ENCODE measurements around the gene BCL11B. TPM values are rescaled to one million over a fixed set of nuclear protein-coding genes. Genes with fewer than 3 reads are reported as not detected.

The BCL11B gene
- total and polyA plus RNA-seq, 2 donors = 15.1 to 55.5 TPM

- H3K27me3 ChIP-seq (ENCODE audit: control insufficient read depth in 2 of 2, insufficient read depth in 1 of 2, low read length in 1 of 2) = no peaks in the 10 kb centered on the region
- no peak overlapping the region for H3K27ac ChIP-seq (ENCODE audit: low read depth in 1 of 2, low read length in 1 of 2)
- H3K9me3 ChIP-seq (ENCODE audit: control insufficient read depth in 2 of 2, insufficient read depth in 1 of 2, low read length in 1 of 2) = peaks cover 6 to 10% of the 10 kb centered on the region in 2 donors
- H3K4me1 ChIP-seq (ENCODE audit: control insufficient read depth in 2 of 2, insufficient read depth in 2 of 2, low read length in 2 of 2) = peaks cover 2 to 36% of the 10 kb centered on the region in 2 donors
- no peak overlapping the region for H3K4me3 ChIP-seq (ENCODE audit: low read length in 2 of 2)
- peaks cover 84 to 91% of the 10 kb centered on the region in 2 donors for H3K36me3 ChIP-seq (ENCODE audit: control insufficient read depth in 2 of 2, insufficient read depth in 2 of 2, low read length in 1 of 2)
- DNase-seq (ENCODE audit: low read depth in 6 of 9, low spot score in 9 of 9) = no peak
- 95% methylated on average over 16 of the region's 16 CpGs for WGBS
These were observed 94.8 kb downstream of the BCL11B start for GRCh38 chr14:99177046-99177655.

DNA sequence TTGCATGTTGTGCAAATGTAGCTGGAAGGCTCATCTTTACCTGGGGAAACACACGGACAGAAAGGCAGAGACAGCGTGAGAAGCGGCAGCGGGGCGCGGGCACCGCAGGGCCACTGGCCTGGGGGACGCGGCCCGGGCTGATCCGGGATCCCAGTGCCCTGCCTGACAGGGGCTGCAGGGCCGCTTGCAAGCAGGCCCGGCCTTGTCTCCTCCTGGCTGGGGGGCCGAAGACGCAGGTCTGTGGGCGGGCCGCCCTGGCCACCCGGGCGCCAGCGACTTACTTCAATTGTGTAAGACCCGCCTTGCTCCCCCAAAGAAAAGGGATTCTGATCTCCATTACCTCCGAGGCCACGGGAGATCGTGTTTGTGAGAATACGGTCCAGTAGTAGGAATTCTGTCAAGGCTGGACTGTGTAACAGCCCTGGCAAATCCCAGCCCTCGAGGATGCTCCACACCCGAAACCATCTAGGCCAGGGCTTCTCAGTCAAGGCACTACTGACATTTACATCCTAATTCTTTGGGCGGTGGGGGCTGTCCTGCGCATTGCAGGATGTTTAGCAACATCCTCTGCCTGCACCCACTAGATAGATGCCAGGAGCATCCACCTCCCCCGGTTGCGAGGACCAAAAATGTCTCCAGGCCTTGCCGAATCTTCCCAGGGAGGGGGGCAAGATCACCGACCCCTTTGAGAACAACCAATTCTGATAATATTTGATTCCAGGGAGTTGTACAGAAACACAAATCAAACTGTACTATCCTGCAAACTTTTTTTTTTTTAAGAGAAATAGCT lies 95.6 kb downstream of the BCL11B start:
- no peak overlapping the region for H3K4me3 ChIP-seq (ENCODE audit: low read length in 2 of 2)
- DNase-seq (ENCODE audit: low read depth in 6 of 9, low spot score in 9 of 9) = no peak
- H3K36me3 ChIP-seq (ENCODE audit: control insufficient read depth in 2 of 2, insufficient read depth in 2 of 2, low read length in 1 of 2) = peaks cover 76 to 91% of the 10 kb centered on the region in 2 donors
- H3K27ac ChIP-seq (ENCODE audit: low read depth in 1 of 2, low read length in 1 of 2) = no peak overlapping the region
- no peaks in the 10 kb centered on the region for H3K27me3 ChIP-seq (ENCODE audit: control insufficient read depth in 2 of 2, insufficient read depth in 1 of 2, low read length in 1 of 2)
- peaks cover 0 to 28% of the 10 kb centered on the region in 2 donors for H3K4me1 ChIP-seq (ENCODE audit: control insufficient read depth in 2 of 2, insufficient read depth in 2 of 2, low read length in 2 of 2)
- WGBS = 97% methylated on average over 33 of the region's 33 CpGs
- H3K9me3 ChIP-seq (ENCODE audit: control insufficient read depth in 2 of 2, insufficient read depth in 1 of 2, low read length in 1 of 2) = peaks cover 6 to 10% of the 10 kb centered on the region in 2 donors

GRCh38 chr14:99175331-99176155 lies 96.5 kb downstream of the BCL11B start:
- no peak for DNase-seq (ENCODE audit: low read depth in 6 of 9, low spot score in 9 of 9)
- Histone ChIP-seq H3K4me3 (ENCODE audit: low read length in 2 of 2) (no peak overlapping the region), H3K9me3 (ENCODE audit: control insufficient read depth in 2 of 2, insufficient read depth in 1 of 2, low read length in 1 of 2) (peaks cover 6 to 10% of the 10 kb centered on the region in 2 donors)

GRCh38 chr14:99174770-99175319 lies 97.2 kb downstream of the BCL11B start:
- peaks cover 6 to 10% of the 10 kb centered on the region in 2 donors for H3K9me3 ChIP-seq (ENCODE audit: control insufficient read depth in 2 of 2, insufficient read depth in 1 of 2, low read length in 1 of 2)
- H3K4me1 ChIP-seq (ENCODE audit: control insufficient read depth in 2 of 2, insufficient read depth in 2 of 2, low read length in 2 of 2) = peaks cover 0 to 13% of the 10 kb centered on the region in 2 donors
- no peak overlapping the region for H3K4me3 ChIP-seq (ENCODE audit: low read length in 2 of 2)
- 97% methylated on average over 81 of the region's 81 CpGs for WGBS
- no peak overlapping the region for H3K27ac ChIP-seq (ENCODE audit: low read depth in 1 of 2, low read length in 1 of 2)
- no peak for DNase-seq (ENCODE audit: low read depth in 6 of 9, low spot score in 9 of 9)
- peaks cover 69 to 85% of the 10 kb centered on the region in 2 donors for H3K36me3 ChIP-seq (ENCODE audit: control insufficient read depth in 2 of 2, insufficient read depth in 2 of 2, low read length in 1 of 2)
- no peaks in the 10 kb centered on the region for H3K27me3 ChIP-seq (ENCODE audit: control insufficient read depth in 2 of 2, insufficient read depth in 1 of 2, low read length in 1 of 2)

More at GRCh38 chr14:99175331-99176155, 96.5 kb downstream of the BCL11B start:
- H3K27me3 ChIP-seq (ENCODE audit: control insufficient read depth in 2 of 2, insufficient read depth in 1 of 2, low read length in 1 of 2) = no peaks in the 10 kb centered on the region
- no peak overlapping the region for H3K27ac ChIP-seq (ENCODE audit: low read depth in 1 of 2, low read length in 1 of 2)
- WGBS = 98% methylated on average over 95 of the region's 95 CpGs
- peaks cover 76 to 90% of the 10 kb centered on the region in 2 donors for H3K36me3 ChIP-seq (ENCODE audit: control insufficient read depth in 2 of 2, insufficient read depth in 2 of 2, low read length in 1 of 2)
- peaks cover 0 to 20% of the 10 kb centered on the region in 2 donors for H3K4me1 ChIP-seq (ENCODE audit: control insufficient read depth in 2 of 2, insufficient read depth in 2 of 2, low read length in 2 of 2)

DNA sequence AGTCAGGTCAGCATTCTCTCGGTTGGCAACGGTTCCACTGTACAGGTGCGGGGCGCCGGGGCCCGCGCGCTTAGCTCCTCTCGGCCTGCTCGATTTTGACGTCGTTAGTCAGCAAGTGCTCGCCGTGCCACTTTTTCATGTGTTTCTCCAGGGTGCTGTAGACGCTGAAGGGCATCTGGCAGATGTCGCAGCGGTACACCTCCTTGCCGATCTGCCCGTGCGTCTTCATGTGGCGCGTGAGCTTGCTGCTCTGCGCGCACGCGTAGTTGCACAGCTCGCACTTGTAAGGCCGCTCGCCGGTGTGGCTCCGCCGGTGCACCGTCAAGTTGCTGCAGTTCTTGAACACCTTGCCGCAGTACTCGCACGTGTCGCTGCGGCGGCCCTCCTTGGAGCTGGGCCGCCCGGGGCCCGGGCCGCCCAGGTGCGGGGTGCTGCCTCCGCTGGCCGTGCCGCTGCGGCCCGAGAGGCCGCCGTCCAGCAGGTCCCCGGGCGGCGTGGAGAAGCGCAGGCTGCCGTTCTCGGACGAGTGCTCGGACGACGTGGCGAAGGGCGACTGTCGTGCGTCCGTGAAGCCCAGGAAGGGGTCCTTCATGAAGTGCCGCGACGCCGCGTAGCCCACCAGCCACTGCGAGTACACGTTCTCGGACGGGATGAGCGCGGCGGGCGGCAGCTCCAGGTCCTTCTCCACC lies 97.8 kb downstream of the BCL11B start:
- Histone ChIP-seq H3K4me3 (ENCODE audit: low read length in 2 of 2) (no peak overlapping the region), H3K27ac (ENCODE audit: low read depth in 1 of 2, low read length in 1 of 2) (no peak overlapping the region), H3K9me3 (ENCODE audit: control insufficient read depth in 2 of 2, insufficient read depth in 1 of 2, low read length in 1 of 2) (peaks cover 6 to 10% of the 10 kb centered on the region in 2 donors), H3K36me3 (ENCODE audit: control insufficient read depth in 2 of 2, insufficient read depth in 2 of 2, low read length in 1 of 2) (peaks cover 65 to 79% of the 10 kb centered on the region in 2 donors), H3K4me1 (ENCODE audit: control insufficient read depth in 2 of 2, insufficient read depth in 2 of 2, low read length in 2 of 2) (peaks cover 0 to 7% of the 10 kb centered on the region in 2 donors), H3K27me3 (ENCODE audit: control insufficient read depth in 2 of 2, insufficient read depth in 1 of 2, low read length in 1 of 2) (no peaks in the 10 kb centered on the region)
- 97% methylated on average over 79 of the region's 79 CpGs for WGBS
- no peak for DNase-seq (ENCODE audit: low read depth in 6 of 9, low spot score in 9 of 9)

GRCh38 chr14:99173506-99173905 lies 98.5 kb downstream of the BCL11B start:
- peaks cover 0 to 3% of the 10 kb centered on the region in 2 donors for H3K4me1 ChIP-seq (ENCODE audit: control insufficient read depth in 2 of 2, insufficient read depth in 2 of 2, low read length in 2 of 2)
- no peak overlapping the region for H3K27ac ChIP-seq (ENCODE audit: low read depth in 1 of 2, low read length in 1 of 2)
- DNase-seq (ENCODE audit: low read depth in 6 of 9, low spot score in 9 of 9) = no peak
- H3K27me3 ChIP-seq (ENCODE audit: control insufficient read depth in 2 of 2, insufficient read depth in 1 of 2, low read length in 1 of 2) = no peaks in the 10 kb centered on the region
- 96% methylated on average over 3 of the region's 3 CpGs for WGBS
- H3K4me3 ChIP-seq (ENCODE audit: low read length in 2 of 2) = no peak overlapping the region
- H3K9me3 ChIP-seq (ENCODE audit: control insufficient read depth in 2 of 2, insufficient read depth in 1 of 2, low read length in 1 of 2) = peaks cover 6 to 10% of the 10 kb centered on the region in 2 donors
- H3K36me3 ChIP-seq (ENCODE audit: control insufficient read depth in 2 of 2, insufficient read depth in 2 of 2, low read length in 1 of 2) = peaks cover 65 to 73% of the 10 kb centered on the region in 2 donors

- DNase-seq (ENCODE audit: low read depth in 6 of 9, low spot score in 9 of 9) = no peak
- no peaks in the 10 kb centered on the region for H3K27me3 ChIP-seq (ENCODE audit: control insufficient read depth in 2 of 2, insufficient read depth in 1 of 2, low read length in 1 of 2)
- WGBS = 97% methylated on average over 11 of the region's 11 CpGs
These were observed 98.9 kb downstream of the BCL11B start for GRCh38 chr14:99173086-99173485.

GRCh38 chr14:99171396-99171795 lies 100.6 kb downstream of the BCL11B start:
- WGBS = 99% methylated on average over 3 of the region's 3 CpGs
- no peaks in the 10 kb centered on the region for H3K4me1 ChIP-seq (ENCODE audit: control insufficient read depth in 2 of 2, insufficient read depth in 2 of 2, low read length in 2 of 2)
- H3K27me3 ChIP-seq (ENCODE audit: control insufficient read depth in 2 of 2, insufficient read depth in 1 of 2, low read length in 1 of 2) = no peaks in the 10 kb centered on the region
- H3K36me3 ChIP-seq (ENCODE audit: control insufficient read depth in 2 of 2, insufficient read depth in 2 of 2, low read length in 1 of 2) = peaks cover 44 to 52% of the 10 kb centered on the region in 2 donors
- no peak overlapping the region for H3K4me3 ChIP-seq (ENCODE audit: low read length in 2 of 2)
- no peak for DNase-seq (ENCODE audit: low read depth in 6 of 9, low spot score in 9 of 9)
- H3K9me3 ChIP-seq (ENCODE audit: control insufficient read depth in 2 of 2, insufficient read depth in 1 of 2, low read length in 1 of 2) = peaks cover 6% of the 10 kb centered on the region in 2 donors
- H3K27ac ChIP-seq (ENCODE audit: low read depth in 1 of 2, low read length in 1 of 2) = no peak overlapping the region

More at GRCh38 chr14:99173086-99173485, 98.9 kb downstream of the BCL11B start:
- Histone ChIP-seq H3K36me3 (ENCODE audit: control insufficient read depth in 2 of 2, insufficient read depth in 2 of 2, low read length in 1 of 2) (peaks cover 61 to 69% of the 10 kb centered on the region in 2 donors), H3K4me1 (ENCODE audit: control insufficient read depth in 2 of 2, insufficient read depth in 2 of 2, low read length in 2 of 2) (no peaks in the 10 kb centered on the region), H3K9me3 (ENCODE audit: control insufficient read depth in 2 of 2, insufficient read depth in 1 of 2, low read length in 1 of 2) (peaks cover 6 to 10% of the 10 kb centered on the region in 2 donors), H3K4me3 (ENCODE audit: low read length in 2 of 2) (no peak overlapping the region), H3K27ac (ENCODE audit: low read depth in 1 of 2, low read length in 1 of 2) (no peak overlapping the region)

Data from thymus (tissue), 11 donors.